Upper lobe of left lung (tissue), 6 donors: ENCODE data around the gene U2AF1L4. TPM values are rescaled to one million over a fixed set of nuclear protein-coding genes. Genes with fewer than 3 reads are reported as not detected.
A peak's percentile ranks its signal among the peaks of the same experiment; 100 is the strongest.

Experiments used
- ATAC-seq, 2 donors: fragments of 200-7000 bp; cut with Tn5 transposase; one replicate each; pipeline ENCODE4 v1.9.1; 2022; ENCODE audit warnings: mild to moderate bottlenecking in 2 of 2, moderate library complexity in 2 of 2; ENCODE audit not compliant: low FRiP score in 2 of 2
- DNase-seq, 2 donors: peaks; one replicate each; pipeline ENCODE4 v3.0.0-alpha.2; 2019 to 2020
- H3K27ac ChIP-seq, 4 donors: fragments of 200-600 bp; sonication (generic); one replicate each; pipeline ENCODE4 v1.5.1; 2016 to 2019
- H3K27me3 ChIP-seq, 4 donors: fragments of 200-600 bp; sonication (generic); one replicate each; pipeline ENCODE4 v1.5.1; 2017 to 2019
- H3K36me3 ChIP-seq, 4 donors: fragments of 200-600 bp; sonication (generic); one replicate each; pipeline ENCODE4 v1.5.1; 2016 to 2019
- H3K4me1 ChIP-seq, 4 donors: fragments of 200-600 bp; sonication (generic); one replicate each; pipeline ENCODE4 v1.5.1; 2018 to 2019
- H3K4me3 ChIP-seq, 4 donors: fragments of 200-600 bp; sonication (generic); one replicate each; pipeline ENCODE4 v1.5.1; 2017 to 2019; ENCODE audit warnings: mild to moderate bottlenecking in 2 of 4, moderate library complexity in 1 of 4
- H3K9me3 ChIP-seq, 4 donors: fragments of 200-600 bp; sonication (generic); one replicate each; pipeline ENCODE4 v1.5.1; 2018 to 2019
- EP300 ChIP-seq, 4 donors: sonication (generic); formaldehyde crosslinking; IDR thresholded peaks; one replicate each; pipeline ENCODE4 v1.5.1; 2017; ENCODE audit warnings: antibody characterized with exemption in 4 of 4, control low read depth in 2 of 4
- POLR2A ChIP-seq, 4 donors: fragments of 450-650 bp; IDR thresholded peaks; one replicate each; pipeline ENCODE4 v1.5.1; 2016 to 2017; ENCODE audit warnings: antibody characterized with exemption in 4 of 4, mild to moderate bottlenecking in 2 of 4
- POLR2AphosphoS5 ChIP-seq, 2 donors: sonication (generic); formaldehyde crosslinking; IDR thresholded peaks; one replicate each; pipeline ENCODE4 v1.5.1; 2017; ENCODE audit warnings: antibody characterized with exemption in 2 of 2
- WGBS, 2 donors: methylation state at CpG; one replicate each; pipeline ENCODE4 v1.1.5; 2017 to 2018; 5-methylcytosine and 5-hydroxymethylcytosine counted together
- total RNA-seq, 6 donors: library from RNA; depleted of rRNA in 4 of 6; stranded (reverse); fragments of >200 nt in 4 of 6; gene quantifications; one replicate each; pipeline versions ENCODE4 v1.1.0 to v1.2.1, GENCODE V29; 2016 to 2021
- TF ChIP-seq, protein P1 (sequence below), 6 experiments: fragments of 450-650 bp in 4 of 6; fragments of 200-600 bp in 2 of 6; sonication (generic) in 2 of 6; IDR thresholded peaks; one replicate each; pipeline ENCODE4 v1.5.1; 2016 to 2019; ENCODE audit warnings: antibody characterized with exemption in 6 of 6
- donor health status: DM: no; HTN: no; CAD: no; lungs with moderate emphysema.
- donor health status: DM: no; HTN: yes; CAD: no; lungs with severe emphysema.

The U2AF1L4 gene
- total RNA-seq, 6 donors from 2014 or later: 8.5 to 157 (median 22.0) TPM

DNA sequence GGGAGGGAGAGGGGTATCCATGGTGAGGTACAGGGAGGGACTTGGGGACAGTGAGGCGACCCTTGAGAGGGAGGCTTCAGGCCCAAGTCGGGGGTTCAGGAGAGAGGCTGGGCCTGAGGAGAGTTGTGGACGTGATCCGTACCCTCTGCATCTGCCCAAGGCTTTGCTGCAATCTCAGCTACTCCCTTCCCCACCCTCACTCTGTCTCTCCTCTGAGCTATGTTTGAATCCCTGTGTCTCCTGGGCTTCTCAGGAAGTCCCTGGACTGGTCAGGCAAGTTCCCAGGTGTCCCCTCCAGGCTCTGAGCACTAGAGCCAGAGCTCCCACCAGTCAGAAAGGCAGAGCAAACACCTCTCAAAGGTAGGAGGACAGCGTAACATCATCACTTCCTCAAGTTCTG is 4.9 kb upstream of the U2AF1L4 start:
- no peaks in the 10 kb centered on the region for H3K9me3 ChIP-seq
- H3K4me1 ChIP-seq: peaks cover 26 to 40% (median 32%) of the 10 kb centered on the region in 4 donors
- DNase-seq: no peak
- no peak overlapping the region for H3K4me3 ChIP-seq
- TF ChIP-seq EP300 (IDR thresholded peaks at IDR 0.05): no peak
- TF ChIP-seq POLR2AphosphoS5 (IDR thresholded peaks at IDR 0.05): no peak
- TF ChIP-seq, protein P1, sequence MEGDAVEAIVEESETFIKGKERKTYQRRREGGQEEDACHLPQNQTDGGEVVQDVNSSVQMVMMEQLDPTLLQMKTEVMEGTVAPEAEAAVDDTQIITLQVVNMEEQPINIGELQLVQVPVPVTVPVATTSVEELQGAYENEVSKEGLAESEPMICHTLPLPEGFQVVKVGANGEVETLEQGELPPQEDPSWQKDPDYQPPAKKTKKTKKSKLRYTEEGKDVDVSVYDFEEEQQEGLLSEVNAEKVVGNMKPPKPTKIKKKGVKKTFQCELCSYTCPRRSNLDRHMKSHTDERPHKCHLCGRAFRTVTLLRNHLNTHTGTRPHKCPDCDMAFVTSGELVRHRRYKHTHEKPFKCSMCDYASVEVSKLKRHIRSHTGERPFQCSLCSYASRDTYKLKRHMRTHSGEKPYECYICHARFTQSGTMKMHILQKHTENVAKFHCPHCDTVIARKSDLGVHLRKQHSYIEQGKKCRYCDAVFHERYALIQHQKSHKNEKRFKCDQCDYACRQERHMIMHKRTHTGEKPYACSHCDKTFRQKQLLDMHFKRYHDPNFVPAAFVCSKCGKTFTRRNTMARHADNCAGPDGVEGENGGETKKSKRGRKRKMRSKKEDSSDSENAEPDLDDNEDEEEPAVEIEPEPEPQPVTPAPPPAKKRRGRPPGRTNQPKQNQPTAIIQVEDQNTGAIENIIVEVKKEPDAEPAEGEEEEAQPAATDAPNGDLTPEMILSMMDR (IDR thresholded peaks at IDR 0.05): no peak
- no peak for TF ChIP-seq POLR2A (IDR thresholded peaks at IDR 0.05)
- peaks cover 15 to 34% (median 29%) of the 10 kb centered on the region in 4 donors for H3K36me3 ChIP-seq
- WGBS, 2 donors: 75 to 91% methylated on average over 5 of the region's 5 CpGs
- no peak overlapping the region for H3K27ac ChIP-seq
- no peaks in the 10 kb centered on the region for H3K27me3 ChIP-seq
- ATAC-seq: no peak

- peak within 1 kb of the TSS; percentile 58 to 92 (median 80) for H3K27ac ChIP-seq
- ATAC-seq: peak; percentile 92 to 96
- H3K27me3 ChIP-seq: no peaks in the 10 kb centered on the region
- peak; percentile 100 for DNase-seq
- peaks cover 35 to 49% (median 41%) of the 10 kb centered on the region in 4 donors for H3K4me1 ChIP-seq
- H3K9me3 ChIP-seq: no peaks in the 10 kb centered on the region
- peak in 3 of 4 donors; percentile 55 to 92 (median 91) for TF ChIP-seq POLR2A (IDR thresholded peaks at IDR 0.05)
- peak; percentile 76 to 96 for TF ChIP-seq POLR2AphosphoS5 (IDR thresholded peaks at IDR 0.05)
- no peak for TF ChIP-seq EP300 (IDR thresholded peaks at IDR 0.05)
- TF ChIP-seq, protein P1 (IDR thresholded peaks at IDR 0.05): peak in 4 of 6 experiments; percentile 23 to 62 (median 50)
- WGBS, 2 donors: 0 to 1% methylated on average over 21 to 45 of the region's 45 CpGs
- peaks cover 5 to 25% (median 15%) of the 10 kb centered on the region in 4 donors for H3K36me3 ChIP-seq
- peak within 1 kb of the TSS; percentile 62 to 92 (median 85) for H3K4me3 ChIP-seq
These were observed 3.1 kb upstream of the U2AF1L4 start, which contains the start of gene LIN37 for GRCh38 chr19:35748106-35749020. LIN37 (plus strand) TSS chr19:35748576; CDS start chr19:35748725, 149 bp downstream.

DNA sequence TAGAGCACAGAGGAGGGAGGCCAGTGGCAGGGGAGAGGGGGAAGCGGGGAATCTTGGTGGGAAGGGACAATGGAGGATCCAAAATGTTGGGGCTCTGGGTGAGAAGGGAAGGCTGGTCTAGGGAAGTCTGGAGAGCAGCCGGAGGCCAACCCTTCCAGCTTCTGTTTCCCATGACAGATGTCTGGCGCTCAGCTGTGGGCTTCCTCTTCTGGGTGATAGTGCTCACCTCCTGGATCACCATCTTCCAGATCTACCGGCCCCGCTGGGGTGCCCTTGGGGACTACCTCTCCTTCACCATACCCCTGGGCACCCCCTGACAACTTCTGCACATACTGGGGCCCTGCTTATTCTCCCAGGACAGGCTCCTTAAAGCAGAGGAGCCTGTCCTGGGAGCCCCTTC is 1.3 kb upstream of the U2AF1L4 start:
- Histone ChIP-seq H3K4me3 (peak overlapping the region in 3 of 4 donors; percentile 63 to 91 (median 87)), H3K9me3 (no peaks in the 10 kb centered on the region), H3K36me3 (peaks cover 0 to 8% (median 0%) of the 10 kb centered on the region in 4 donors), H3K27me3 (no peaks in the 10 kb centered on the region), H3K27ac (peak overlapping the region in 2 of 4 donors; percentile 99 to 100), H3K4me1 (peaks cover 35 to 61% (median 46%) of the 10 kb centered on the region in 4 donors)
- WGBS, 2 donors: 71 to 82% methylated on average over 5 of the region's 5 CpGs
- DNase-seq: no peak
- TF ChIP-seq POLR2AphosphoS5 (IDR thresholded peaks at IDR 0.05): no peak
- no peak for TF ChIP-seq POLR2A (IDR thresholded peaks at IDR 0.05)
- no peak for TF ChIP-seq EP300 (IDR thresholded peaks at IDR 0.05)
- TF ChIP-seq, protein P1 (IDR thresholded peaks at IDR 0.05): no peak
- ATAC-seq: no peak

DNA sequence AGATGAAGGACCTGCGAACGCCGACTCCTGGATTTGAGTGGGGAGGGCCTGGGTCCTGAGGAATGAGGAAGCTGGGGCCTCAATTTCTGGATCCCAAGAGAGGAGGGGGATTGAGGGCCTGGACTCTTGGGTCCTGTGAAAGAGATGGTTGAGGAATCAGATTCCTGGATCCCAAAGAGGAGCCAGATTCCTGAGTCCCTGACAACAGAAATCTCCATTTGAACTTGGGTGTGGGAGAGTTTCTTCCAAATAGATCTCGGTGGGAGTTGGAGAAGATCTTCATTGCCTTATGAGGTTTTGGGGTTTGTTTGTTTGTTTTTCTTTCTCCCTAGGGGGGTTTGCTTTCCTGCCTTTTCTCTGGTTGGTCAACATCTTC is 857 bp upstream of the U2AF1L4 start:
- DNase-seq (no peak), ATAC-seq (no peak)
- Histone ChIP-seq H3K4me1 (peaks cover 39 to 66% (median 49%) of the 10 kb centered on the region in 4 donors), H3K27me3 (no peaks in the 10 kb centered on the region), H3K9me3 (no peaks in the 10 kb centered on the region), H3K27ac (peak overlapping the region; percentile 99 to 100 (median 100)), H3K36me3 (peaks cover 0 to 4% (median 0%) of the 10 kb centered on the region in 4 donors), H3K4me3 (peak overlapping the region; percentile 37 to 91 (median 75))
- 2 to 10% methylated on average over 4 of the region's 4 CpGs for WGBS, 2 donors
- TF ChIP-seq POLR2AphosphoS5 (IDR thresholded peaks at IDR 0.05) (no peak), POLR2A (IDR thresholded peaks at IDR 0.05) (no peak), EP300 (IDR thresholded peaks at IDR 0.05) (no peak)
- TF ChIP-seq, protein P1 (IDR thresholded peaks at IDR 0.05): no peak
